ENCODE data around the gene KCNJ5. TPM values are rescaled to one million over a fixed set of nuclear protein-coding genes. Genes with fewer than 3 reads are reported as not detected.

KCNJ5 gene
- total RNA-seq, 2 donors from 2014 or later, result 6.3 to 13.7 TPM

DNA sequence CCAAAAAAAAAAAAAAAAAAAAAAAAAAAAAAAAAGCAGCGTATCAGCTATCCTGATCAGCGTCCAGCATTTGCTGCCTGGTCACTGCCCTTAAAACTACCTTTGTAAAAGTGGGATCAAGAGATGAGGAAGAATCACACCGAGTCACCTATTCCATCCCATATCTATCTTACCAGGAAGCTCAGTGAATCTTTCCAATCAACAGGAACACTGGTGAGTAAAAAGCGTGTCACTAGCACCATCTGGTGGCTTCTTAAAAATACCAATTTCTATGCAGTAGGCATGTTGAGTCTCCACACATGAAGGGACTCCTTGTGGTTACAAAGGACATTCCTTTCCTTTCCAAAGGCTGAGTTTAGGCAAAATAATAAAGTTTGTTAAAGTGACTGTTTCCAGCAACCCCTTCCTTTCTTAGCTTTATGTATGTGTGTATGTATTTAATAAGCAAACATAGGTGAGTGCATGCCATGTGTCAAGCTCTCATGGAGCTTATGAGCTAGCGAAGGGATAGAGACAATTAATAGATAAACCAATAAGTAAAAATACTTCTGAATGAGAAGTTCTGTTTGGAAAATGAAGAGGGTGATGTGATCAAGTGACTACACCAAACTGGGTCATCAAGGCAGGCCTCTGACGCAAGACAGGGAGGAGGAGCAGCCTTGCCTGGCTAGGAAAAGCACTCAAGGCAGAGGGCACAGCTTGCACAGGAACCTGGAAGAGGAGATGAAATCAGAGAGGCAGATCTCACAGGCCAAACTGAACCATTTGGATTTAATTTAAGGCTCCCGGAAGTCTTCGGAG is 65.4 kb downstream of the KCNJ5 start:
- DNase-seq (peak; percentile 38 to 72 (median 54)), ATAC-seq (peak; percentile 86)
- WGBS, 2 donors, result 27 to 41% methylated on average over 8 of the region's 8 CpGs
- Histone ChIP-seq H3K36me3 (replicated peaks in 1 of 2; ENCODE audit: insufficient read depth in 1 of 2, low read depth in 2 of 2) (no peaks in the 10 kb centered on the region), H3K27me3 (no peaks in the 10 kb centered on the region), H3K4me1 (peaks cover 7% of the 10 kb centered on the region), H3K4me3 (no peak overlapping the region), H3K27ac (no peak overlapping the region), H3K9me3 (no peaks in the 10 kb centered on the region)
- no peak for TF ChIP-seq POLR2A (IDR thresholded peaks at IDR 0.05)
- TF ChIP-seq, protein P1, sequence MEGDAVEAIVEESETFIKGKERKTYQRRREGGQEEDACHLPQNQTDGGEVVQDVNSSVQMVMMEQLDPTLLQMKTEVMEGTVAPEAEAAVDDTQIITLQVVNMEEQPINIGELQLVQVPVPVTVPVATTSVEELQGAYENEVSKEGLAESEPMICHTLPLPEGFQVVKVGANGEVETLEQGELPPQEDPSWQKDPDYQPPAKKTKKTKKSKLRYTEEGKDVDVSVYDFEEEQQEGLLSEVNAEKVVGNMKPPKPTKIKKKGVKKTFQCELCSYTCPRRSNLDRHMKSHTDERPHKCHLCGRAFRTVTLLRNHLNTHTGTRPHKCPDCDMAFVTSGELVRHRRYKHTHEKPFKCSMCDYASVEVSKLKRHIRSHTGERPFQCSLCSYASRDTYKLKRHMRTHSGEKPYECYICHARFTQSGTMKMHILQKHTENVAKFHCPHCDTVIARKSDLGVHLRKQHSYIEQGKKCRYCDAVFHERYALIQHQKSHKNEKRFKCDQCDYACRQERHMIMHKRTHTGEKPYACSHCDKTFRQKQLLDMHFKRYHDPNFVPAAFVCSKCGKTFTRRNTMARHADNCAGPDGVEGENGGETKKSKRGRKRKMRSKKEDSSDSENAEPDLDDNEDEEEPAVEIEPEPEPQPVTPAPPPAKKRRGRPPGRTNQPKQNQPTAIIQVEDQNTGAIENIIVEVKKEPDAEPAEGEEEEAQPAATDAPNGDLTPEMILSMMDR (IDR thresholded peaks at IDR 0.05), result peak; percentile 29 to 92 (median 91)
- intact Hi-C loops (cut with DNase I), result no loop called here

DNA sequence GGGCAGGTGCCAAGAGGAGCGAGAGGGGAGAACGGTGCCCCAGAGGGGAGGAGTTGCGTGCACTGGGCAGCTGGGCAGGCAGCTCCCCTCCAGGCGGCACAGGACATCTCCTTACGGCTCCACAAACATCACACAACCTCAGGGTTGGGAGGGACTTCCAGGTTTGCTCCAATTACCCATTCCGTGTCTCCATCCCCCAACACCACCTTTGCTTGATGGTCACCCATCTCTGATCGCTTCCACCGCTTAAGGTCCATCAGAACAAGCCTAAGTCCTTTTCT is 66.0 kb downstream of the KCNJ5 start:
- Histone ChIP-seq H3K27me3 (no peaks in the 10 kb centered on the region), H3K4me3 (no peak overlapping the region), H3K36me3 (replicated peaks in 1 of 2; ENCODE audit: insufficient read depth in 1 of 2, low read depth in 2 of 2) (no peaks in the 10 kb centered on the region), H3K9me3 (no peaks in the 10 kb centered on the region), H3K27ac (no peak overlapping the region), H3K4me1 (peaks cover 7% of the 10 kb centered on the region)
- WGBS, 2 donors, result 54 to 57% methylated on average over 8 of the region's 8 CpGs
- peak; percentile 12 for ATAC-seq
- DNase-seq, result no peak
- intact Hi-C loops (cut with DNase I), result no loop called here
- TF ChIP-seq, protein P1 (IDR thresholded peaks at IDR 0.05), result no peak
- no peak for TF ChIP-seq POLR2A (IDR thresholded peaks at IDR 0.05)

DNA sequence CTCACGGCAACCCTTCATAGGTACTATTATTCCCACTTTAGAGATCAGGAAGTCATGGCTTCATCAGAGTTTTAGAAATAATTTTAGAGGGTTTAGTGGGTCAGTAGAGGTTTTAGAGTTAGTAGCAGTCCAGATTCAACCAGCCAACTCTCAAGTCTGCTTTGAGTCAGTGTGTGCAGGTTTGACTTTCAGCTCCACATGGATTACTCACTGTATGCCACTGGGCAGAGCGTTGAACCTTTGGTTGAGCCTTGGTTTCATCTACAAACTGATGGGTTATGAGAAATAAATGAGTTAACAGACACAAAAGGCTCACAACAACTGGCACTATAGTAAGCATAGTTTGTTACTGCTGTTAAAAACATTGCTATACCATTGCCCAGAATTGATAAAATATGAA is 70.5 kb downstream of the KCNJ5 start:
- DNase-seq (no peak), ATAC-seq (no peak)
- H3K27me3 ChIP-seq, result no peaks in the 10 kb centered on the region
- H3K4me3 ChIP-seq, result no peak overlapping the region
- peaks cover 4% of the 10 kb centered on the region for H3K4me1 ChIP-seq
- no peaks in the 10 kb centered on the region for H3K36me3 ChIP-seq (replicated peaks in 1 of 2; ENCODE audit: insufficient read depth in 1 of 2, low read depth in 2 of 2)
- intact Hi-C loops (cut with DNase I), result no loop called here
- no peaks in the 10 kb centered on the region for H3K9me3 ChIP-seq
- WGBS, 2 donors, result 65 to 71% methylated on average over 2 of the region's 2 CpGs
- no peak overlapping the region for H3K27ac ChIP-seq
- TF ChIP-seq, protein P1 (IDR thresholded peaks at IDR 0.05), result no peak
- no peak for TF ChIP-seq POLR2A (IDR thresholded peaks at IDR 0.05)

DNA sequence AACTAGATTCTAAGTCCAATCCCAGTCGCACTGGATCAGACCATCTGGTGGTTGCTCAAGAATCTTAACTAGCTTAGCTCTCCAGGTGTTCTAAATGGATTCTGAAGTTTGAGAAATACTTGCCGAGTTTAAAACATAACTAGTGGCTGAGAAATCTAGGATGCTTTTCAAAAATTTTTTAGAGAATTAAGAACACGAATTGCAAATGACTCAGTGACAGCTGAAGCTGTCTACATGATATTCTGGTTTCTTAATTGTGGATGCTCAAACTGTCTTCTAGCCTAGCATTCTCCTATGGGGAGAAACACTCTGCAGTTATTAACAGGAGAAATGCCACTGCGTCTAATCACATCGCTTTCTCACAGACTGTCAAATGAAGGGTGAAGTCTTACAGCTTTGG is 71.7 kb downstream of the KCNJ5 start:
- Histone ChIP-seq H3K36me3 (replicated peaks in 1 of 2; ENCODE audit: insufficient read depth in 1 of 2, low read depth in 2 of 2) (peaks cover 0 to 2% of the 10 kb centered on the region in 2 donors), H3K27me3 (no peaks in the 10 kb centered on the region), H3K27ac (no peak overlapping the region), H3K4me1 (no peaks in the 10 kb centered on the region), H3K4me3 (no peak overlapping the region), H3K9me3 (no peaks in the 10 kb centered on the region)
- WGBS, 2 donors, result 85 to 89% methylated on average over 5 of the region's 5 CpGs
- ATAC-seq (no peak), DNase-seq (no peak)
- intact Hi-C loops (cut with DNase I), result no loop called here
- TF ChIP-seq, protein P1 (IDR thresholded peaks at IDR 0.05), result no peak
- no peak for TF ChIP-seq POLR2A (IDR thresholded peaks at IDR 0.05)

DNA sequence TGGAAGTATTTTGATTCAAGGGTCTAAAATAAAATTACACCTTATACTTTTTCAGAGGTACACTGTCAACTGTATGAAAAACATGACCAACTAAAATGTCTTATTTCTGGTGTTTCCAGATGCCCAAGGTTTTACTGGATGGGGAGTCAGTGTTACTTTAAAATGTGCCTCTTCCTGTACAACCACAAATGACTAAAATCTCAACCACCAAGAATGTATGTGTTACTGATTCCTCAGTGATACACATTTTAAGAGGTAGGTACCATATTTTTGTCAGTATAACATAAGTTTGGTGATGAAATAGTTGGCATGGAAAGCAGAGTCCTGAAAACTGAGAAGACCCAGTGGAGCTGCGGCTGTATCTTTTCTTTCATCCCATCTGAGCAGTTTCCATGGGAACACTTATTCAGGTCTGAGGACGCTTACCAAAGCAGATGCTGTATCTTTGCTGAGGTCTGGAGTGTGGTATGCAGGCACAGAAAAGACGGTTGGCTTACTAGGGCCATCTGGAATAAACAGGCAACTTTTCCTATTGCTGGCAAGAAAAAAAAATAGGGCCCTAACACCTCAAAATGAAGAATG is 72.7 kb downstream of the KCNJ5 start:
- WGBS, 2 donors, result 82 to 89% methylated on average over 3 of the region's 3 CpGs
- no peak for DNase-seq

More for the DNA sequence above, 72.7 kb downstream of the KCNJ5 start:
- Histone ChIP-seq H3K4me3 (no peak overlapping the region), H3K9me3 (no peaks in the 10 kb centered on the region), H3K27me3 (no peaks in the 10 kb centered on the region), H3K36me3 (replicated peaks in 1 of 2; ENCODE audit: insufficient read depth in 1 of 2, low read depth in 2 of 2) (peaks cover 0 to 9% of the 10 kb centered on the region in 2 donors), H3K27ac (no peak overlapping the region), H3K4me1 (no peaks in the 10 kb centered on the region)
- intact Hi-C loops (cut with DNase I), result no loop called here
- no peak for TF ChIP-seq POLR2A (IDR thresholded peaks at IDR 0.05)
- TF ChIP-seq, protein P1 (IDR thresholded peaks at IDR 0.05), result no peak
- ATAC-seq, result no peak
